C4-2B (cell line): ENCODE results near the gene BIN1.

Experiments
- H3K27ac ChIP-seq: fragments of 450-650 bp; 2 replicates; pipeline ENCODE4 v1.5.1; 2017
- ZFX ChIP-seq: fragments of 450-650 bp; IDR thresholded peaks from 2 replicates; pipeline ENCODE4 v1.6.1; 2017
- TF ChIP-seq, protein P1 (sequence below): fragments of 450-650 bp; conservative IDR thresholded peaks from 2 replicates; pipeline ENCODE4 v1.5.1; 2017; ENCODE audit warnings: mild to moderate bottlenecking

Gene BIN1

DNA sequence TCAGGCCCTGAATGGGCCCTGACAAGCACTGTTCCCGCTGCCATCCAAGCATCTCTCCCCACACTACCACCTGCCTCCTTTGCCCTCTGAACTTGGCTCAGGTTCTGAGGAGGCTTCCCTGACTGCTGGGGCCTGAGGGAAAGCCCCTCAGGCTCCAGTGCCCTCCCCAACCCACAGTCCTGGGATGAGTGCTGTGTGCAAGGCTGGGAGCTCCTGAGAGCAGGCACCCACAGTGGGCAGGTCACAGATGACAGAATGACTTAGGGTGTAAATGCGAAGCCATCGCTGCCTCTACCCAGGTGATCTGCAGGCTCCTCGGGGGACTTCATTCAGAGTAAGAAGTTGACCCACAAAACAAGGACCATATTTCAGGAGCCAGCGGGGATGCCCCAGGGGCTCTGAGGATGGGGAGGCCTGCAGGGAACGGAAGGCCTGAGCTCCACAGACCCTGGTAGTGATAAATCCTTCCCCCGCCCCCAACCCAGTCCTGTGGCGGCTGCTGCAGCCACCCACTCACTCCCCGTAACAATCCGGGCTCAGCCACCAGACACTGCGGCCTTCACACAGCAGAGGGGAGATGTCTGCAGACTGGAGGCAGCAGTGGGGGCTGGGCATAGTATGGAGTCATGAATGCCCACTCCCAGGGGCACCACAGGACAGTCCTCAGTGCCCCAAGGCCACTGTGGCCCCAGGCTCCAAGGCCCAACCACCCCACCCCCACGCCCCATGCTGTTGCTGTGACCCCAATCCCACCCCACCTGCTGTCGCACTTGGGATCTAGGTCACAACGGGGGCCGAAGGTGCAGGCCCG, 8.9 kb downstream of the BIN1 start:
- no peak for TF ChIP-seq ZFX
- TF ChIP-seq, protein P1, sequence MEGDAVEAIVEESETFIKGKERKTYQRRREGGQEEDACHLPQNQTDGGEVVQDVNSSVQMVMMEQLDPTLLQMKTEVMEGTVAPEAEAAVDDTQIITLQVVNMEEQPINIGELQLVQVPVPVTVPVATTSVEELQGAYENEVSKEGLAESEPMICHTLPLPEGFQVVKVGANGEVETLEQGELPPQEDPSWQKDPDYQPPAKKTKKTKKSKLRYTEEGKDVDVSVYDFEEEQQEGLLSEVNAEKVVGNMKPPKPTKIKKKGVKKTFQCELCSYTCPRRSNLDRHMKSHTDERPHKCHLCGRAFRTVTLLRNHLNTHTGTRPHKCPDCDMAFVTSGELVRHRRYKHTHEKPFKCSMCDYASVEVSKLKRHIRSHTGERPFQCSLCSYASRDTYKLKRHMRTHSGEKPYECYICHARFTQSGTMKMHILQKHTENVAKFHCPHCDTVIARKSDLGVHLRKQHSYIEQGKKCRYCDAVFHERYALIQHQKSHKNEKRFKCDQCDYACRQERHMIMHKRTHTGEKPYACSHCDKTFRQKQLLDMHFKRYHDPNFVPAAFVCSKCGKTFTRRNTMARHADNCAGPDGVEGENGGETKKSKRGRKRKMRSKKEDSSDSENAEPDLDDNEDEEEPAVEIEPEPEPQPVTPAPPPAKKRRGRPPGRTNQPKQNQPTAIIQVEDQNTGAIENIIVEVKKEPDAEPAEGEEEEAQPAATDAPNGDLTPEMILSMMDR: no peak
- H3K27ac ChIP-seq: no peak overlapping the region

DNA sequence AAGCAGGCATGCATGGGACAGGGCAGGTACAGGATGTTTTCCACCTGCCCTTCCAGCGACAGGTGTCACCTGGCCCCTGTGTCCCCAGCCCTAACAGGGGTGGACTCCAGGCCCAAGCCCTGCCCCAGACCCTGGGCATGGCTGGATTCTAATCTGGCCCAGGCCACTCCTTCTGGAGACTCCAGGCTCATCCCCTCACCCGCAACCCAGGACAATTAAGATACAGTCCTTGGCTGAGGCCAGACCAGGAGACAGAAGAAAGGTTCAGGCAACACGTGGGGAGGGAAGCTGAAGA, 9.5 kb downstream of the BIN1 start:
- TF ChIP-seq, protein P1: no peak
- no peak for TF ChIP-seq ZFX
- H3K27ac ChIP-seq: no peak overlapping the region

DNA sequence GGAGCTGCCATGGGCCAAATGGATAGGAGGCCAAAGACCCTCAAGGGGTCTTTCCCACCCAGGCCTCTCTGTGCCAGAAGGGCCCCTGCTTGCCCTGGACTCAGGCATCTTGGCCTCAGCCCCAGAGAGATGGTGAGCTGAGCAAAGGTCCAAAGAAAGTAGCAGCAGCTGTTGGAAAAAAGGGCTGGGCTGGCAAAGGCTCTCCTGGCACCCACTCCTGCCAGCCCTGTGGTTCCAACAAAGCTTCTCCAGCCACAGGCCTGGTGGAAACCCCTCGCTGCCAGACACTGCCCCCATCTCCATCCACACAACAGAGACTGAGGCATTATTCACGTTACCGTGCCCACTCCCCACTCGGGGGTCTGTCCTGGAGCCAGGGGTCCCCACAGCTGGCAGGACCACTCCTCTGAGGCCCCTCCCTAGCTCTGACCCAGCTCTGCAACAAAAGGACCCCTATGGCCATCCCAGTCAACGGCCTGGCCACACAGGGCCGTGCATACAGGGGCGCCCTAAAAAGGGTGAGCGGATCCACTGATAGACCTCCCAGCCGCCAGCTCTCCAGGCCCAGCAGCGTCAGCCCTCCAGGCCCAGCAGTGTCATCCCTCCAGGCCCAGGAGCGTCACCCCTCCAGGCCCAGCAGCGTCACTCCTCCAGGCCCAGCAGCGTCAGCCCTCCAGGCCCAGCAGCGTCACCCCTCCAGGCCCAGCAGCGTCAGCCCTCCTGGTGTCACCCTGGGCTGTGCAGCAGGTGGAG, 10.1 kb downstream of the BIN1 start:
- no peak overlapping the region for H3K27ac ChIP-seq
- TF ChIP-seq ZFX: no peak
- TF ChIP-seq, protein P1: no peak

DNA sequence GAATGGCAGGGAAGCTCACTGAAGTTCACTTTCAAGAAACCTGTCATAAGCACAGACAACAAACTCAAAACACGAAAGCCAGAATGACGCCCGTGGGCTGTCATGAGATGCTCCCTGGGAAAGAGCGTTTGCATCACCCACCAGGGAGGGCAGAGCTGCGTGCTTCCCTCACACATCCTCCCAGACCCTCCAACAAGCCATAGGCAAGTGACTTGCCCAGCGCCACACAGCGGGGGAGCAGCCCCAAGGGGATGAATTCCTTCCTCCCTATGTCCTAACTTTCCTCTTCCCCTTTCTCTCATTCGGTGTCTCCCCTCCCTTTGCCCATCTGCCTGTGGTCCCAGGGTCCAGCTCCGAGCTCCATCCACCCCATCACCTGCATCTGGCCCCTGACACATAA, 10.7 kb downstream of the BIN1 start:
- TF ChIP-seq, protein P1: no peak
- TF ChIP-seq ZFX: no peak
- H3K27ac ChIP-seq: no peak overlapping the region

DNA sequence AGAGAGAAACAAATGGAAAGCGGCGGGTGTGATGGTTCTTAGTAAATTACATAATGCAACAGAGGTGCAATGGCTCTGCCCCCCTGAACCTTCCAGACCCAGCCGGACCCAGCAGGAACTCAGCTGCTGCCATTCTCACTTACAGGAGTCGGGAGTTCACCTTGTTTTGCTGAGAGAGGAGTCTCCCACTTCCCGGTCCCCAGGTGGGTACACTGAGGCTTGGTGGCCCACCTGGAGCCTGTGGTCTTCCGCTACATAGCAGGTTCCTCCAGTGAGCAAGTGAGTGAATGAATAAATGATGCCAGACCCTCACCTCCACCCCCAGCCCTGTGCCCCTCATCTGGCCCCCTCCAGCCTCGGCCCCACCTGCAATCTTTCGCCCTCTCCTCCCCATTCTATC, 11.2 kb downstream of the BIN1 start:
- H3K27ac ChIP-seq: no peak overlapping the region
- TF ChIP-seq, protein P1: no peak
- no peak for TF ChIP-seq ZFX

DNA sequence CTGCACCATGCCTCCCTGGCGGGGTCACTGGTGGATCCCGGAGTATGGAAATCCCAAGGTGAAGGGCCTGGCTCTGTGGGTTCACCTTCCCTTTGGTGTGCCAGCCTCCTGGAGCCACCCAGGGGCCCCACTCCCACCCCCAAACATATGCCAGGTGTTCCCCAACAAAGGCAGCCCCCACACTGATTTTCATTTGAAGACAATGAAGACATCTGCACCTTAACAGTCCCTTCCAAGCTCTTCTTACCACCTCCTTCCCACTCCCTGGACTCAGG, 11.7 kb downstream of the BIN1 start:
- TF ChIP-seq, protein P1: no peak
- no peak for TF ChIP-seq ZFX
- no peak overlapping the region for H3K27ac ChIP-seq

DNA sequence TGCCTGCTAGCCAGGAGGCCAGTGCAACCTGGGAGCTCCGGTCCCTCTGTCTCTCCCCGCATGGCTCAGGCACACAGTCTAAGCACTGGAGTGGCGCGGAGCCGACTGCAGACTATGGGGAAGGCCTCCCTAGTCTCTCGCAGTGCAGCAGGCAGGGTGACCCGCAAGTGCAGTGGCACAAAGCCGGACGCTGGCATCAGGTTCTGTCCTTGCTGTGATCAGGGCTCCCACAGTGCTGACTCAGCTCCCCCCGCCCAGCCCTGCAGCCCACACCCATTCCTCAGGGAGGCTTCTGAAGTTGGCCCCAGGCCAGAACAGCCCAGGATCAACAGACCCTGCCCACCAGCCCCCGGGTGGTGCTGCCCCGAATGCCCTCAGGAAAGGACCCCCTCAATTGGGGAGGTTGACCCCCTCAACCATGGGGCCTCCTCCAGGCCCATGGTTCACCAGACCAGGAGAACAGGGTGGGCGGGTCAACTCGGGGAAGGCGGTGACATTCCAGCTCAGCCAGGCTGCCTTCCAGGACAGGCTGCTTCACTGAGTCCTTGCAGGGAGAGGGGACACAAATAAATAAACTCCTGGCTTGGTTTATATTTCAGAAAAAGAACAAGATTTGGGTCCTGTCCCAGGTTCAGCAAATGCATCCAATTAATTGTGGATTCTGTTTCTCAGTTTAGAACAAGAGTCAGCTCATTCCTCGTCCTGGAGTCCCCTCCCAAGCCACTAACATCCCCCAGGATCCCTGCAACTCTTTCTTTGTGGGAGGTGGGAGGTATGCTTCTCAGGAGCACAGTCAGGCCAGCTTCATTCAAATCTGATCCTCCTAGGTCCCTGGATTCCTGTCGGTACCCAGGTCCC, 12.2 kb downstream of the BIN1 start:
- TF ChIP-seq, protein P1: no peak
- no peak for TF ChIP-seq ZFX
- H3K27ac ChIP-seq: no peak overlapping the region
